Stomach smooth muscle (tissue), 2 donors: ENCODE measurements around the gene LHX4.

ENCODE experiments used
- H3K27ac ChIP-seq: one replicate; pipeline ENCODE4 v1.7.0; 2013; ENCODE audit warnings: mild to moderate bottlenecking, low read length, inconsistent platforms
- H3K27me3 ChIP-seq, 2 donors: one replicate each; pipeline ENCODE4 v1.7.0; 2013; ENCODE audit warnings: low read length in 2 of 2; ENCODE audit not compliant: insufficient read depth in 2 of 2, control insufficient read depth in 1 of 2
- H3K36me3 ChIP-seq, 2 donors: one replicate each; pipeline ENCODE4 v1.7.0; 2013; ENCODE audit warnings: low read length in 2 of 2; ENCODE audit not compliant: control insufficient read depth in 2 of 2, insufficient read depth in 2 of 2
- H3K4me1 ChIP-seq: one replicate; pipeline ENCODE4 v1.7.0; 2013; ENCODE audit warnings: low read length; ENCODE audit not compliant: control insufficient read depth, insufficient read depth
- H3K4me3 ChIP-seq, 2 donors: one replicate each; pipeline ENCODE4 v1.7.0; 2013; ENCODE audit warnings: low read length in 2 of 2
- H3K9ac ChIP-seq, 2 donors: one replicate each; pipeline ENCODE4 v1.7.0; 2013; ENCODE audit warnings: low read length in 2 of 2, mild to moderate bottlenecking in 1 of 2
- H3K9me3 ChIP-seq, 2 donors: one replicate each; pipeline ENCODE4 v1.7.0; 2013; ENCODE audit warnings: low read length in 2 of 2; ENCODE audit not compliant: control insufficient read depth in 2 of 2
- donor health status: healthy.
- donor health status: Pancreatic carcinoma.

The LHX4 gene

GRCh38 chr1:180229483-180230415 is at the start of gene LHX4:
TSS of gene LHX4 (plus strand) at chr1:180230264. CDS start at chr1:180230530, 266 bp downstream.
- Histone ChIP-seq H3K36me3 (no peaks in the 10 kb centered on the region), H3K4me3 (peak within 1 kb of the TSS; percentile 60 to 72), H3K4me1 (peaks cover 39% of the 10 kb centered on the region), H3K27ac (no peak within 1 kb of the TSS), H3K9me3 (no peaks in the 10 kb centered on the region), H3K27me3 (peaks cover 64 to 78% of the 10 kb centered on the region in 2 donors), H3K9ac (no peak within 1 kb of the TSS)

DNA sequence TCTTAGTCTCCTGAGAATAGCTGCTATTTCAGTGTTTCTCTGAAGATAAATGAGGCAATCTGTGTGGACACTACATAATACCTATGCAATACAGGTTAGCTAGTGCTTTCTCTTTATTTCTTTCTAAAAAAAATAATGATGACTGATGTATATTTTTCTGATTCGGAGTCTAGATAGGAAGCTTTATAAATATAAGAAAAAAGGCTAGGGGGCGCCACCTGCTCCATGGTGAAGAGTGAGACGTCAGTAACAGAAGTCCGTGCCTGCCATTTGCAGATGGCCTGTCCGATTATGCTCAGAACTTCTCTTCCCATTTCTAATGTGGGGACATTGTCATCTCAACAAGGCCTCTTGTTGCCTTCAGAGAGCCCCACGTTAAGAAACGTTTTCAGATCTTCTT is 49.0 kb upstream of the LHX4 start:
- Histone ChIP-seq H3K9me3 (no peaks in the 10 kb centered on the region), H3K27ac (no peak overlapping the region), H3K36me3 (peaks cover 20 to 37% of the 10 kb centered on the region in 2 donors), H3K4me1 (peaks cover 3% of the 10 kb centered on the region), H3K9ac (no peak overlapping the region), H3K27me3 (no peaks in the 10 kb centered on the region), H3K4me3 (no peak overlapping the region)

DNA sequence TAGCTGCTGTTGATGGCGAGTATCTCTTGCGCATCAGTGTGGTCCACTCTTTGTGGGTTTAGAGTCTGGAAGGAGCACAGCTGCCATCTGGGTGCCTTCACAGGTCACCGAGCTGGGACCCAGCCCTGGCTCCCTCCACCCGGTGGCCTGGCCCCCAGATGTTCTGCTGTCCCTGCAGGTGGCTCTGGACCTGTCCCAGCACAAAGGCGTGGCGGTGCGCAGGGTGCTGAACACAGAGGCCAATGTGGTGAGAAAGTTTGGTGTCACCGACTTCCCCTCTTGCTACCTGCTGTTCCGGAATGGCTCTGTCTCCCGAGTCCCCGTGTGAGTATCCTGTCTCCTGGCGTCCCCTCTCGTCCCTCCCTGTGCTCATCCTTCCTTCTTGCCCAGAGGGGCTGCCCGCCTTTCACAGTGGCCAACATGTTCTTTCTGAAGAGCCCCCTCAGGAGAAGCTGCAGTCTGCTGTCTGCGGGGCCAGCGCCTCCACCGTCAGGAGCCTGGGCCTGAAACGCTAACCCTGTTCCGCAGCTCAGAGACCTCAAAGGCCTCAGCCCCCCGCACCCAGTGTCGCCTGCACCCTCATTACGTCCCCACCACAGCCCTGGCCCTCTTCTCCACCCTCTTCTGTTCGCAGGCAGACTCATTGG is 47.9 kb upstream of the LHX4 start:
- H3K27me3 ChIP-seq: no peaks in the 10 kb centered on the region
- H3K36me3 ChIP-seq: peaks cover 30 to 48% of the 10 kb centered on the region in 2 donors

GRCh38 chr1:180182643-180183311 is 47.3 kb upstream of the LHX4 start:
- Histone ChIP-seq H3K27me3 (no peaks in the 10 kb centered on the region), H3K36me3 (peaks cover 31 to 54% of the 10 kb centered on the region in 2 donors), H3K4me3 (no peak overlapping the region), H3K4me1 (peaks cover 3% of the 10 kb centered on the region), H3K27ac (no peak overlapping the region), H3K9ac (no peak overlapping the region), H3K9me3 (no peaks in the 10 kb centered on the region)

More for the DNA sequence above, 47.9 kb upstream of the LHX4 start:
- Histone ChIP-seq H3K4me1 (peaks cover 3% of the 10 kb centered on the region), H3K9ac (no peak overlapping the region), H3K4me3 (no peak overlapping the region), H3K27ac (no peak overlapping the region), H3K9me3 (no peaks in the 10 kb centered on the region)

GRCh38 chr1:180183426-180183825 is 46.6 kb upstream of the LHX4 start:
- Histone ChIP-seq H3K9ac (no peak overlapping the region), H3K36me3 (peaks cover 35 to 59% of the 10 kb centered on the region in 2 donors), H3K27me3 (no peaks in the 10 kb centered on the region), H3K27ac (no peak overlapping the region), H3K4me1 (peaks cover 3% of the 10 kb centered on the region), H3K4me3 (no peak overlapping the region), H3K9me3 (no peaks in the 10 kb centered on the region)

DNA sequence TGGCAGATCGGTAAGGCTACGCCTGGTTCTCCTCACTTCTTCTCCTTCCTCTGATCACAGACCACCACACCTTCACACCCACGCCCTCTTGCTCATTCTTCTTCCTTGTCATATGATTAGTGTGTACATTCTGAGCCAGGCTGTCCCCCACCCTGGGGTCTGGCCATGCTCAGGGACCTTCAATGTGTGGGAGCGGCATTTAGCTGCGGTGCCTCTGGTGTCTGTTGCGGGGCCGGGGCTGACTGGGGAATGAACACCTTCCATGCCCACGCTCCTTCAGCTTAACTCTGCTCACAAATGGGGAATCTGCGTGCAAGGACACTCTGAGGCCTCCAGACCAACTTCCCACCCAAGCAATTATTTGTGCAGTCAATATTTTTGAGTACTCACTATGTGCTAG is 46.0 kb upstream of the LHX4 start:
- H3K27ac ChIP-seq: no peak overlapping the region
- H3K4me3 ChIP-seq: no peak overlapping the region
- no peaks in the 10 kb centered on the region for H3K27me3 ChIP-seq
- H3K9ac ChIP-seq: no peak overlapping the region
- H3K4me1 ChIP-seq: no peaks in the 10 kb centered on the region
- peaks cover 41 to 63% of the 10 kb centered on the region in 2 donors for H3K36me3 ChIP-seq
- no peaks in the 10 kb centered on the region for H3K9me3 ChIP-seq

DNA sequence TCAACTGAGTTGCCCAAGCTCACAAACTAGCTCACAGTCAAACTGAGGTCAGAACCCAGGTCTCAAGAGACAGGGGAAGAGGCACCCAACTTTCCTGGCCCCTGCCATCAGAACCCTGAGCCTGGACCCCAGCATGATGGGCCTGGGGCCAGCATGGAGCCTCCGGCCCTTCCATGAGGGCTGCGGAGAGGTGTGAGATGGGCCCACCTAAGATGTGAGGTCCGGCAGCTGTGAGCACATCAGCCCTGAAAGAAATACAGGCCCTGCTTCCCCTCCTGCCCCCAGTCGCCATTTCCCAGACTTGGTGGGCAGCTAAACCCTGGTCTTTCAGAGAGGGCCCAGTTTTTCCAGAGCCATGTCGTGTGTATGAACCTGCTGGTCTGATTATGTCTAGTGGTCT is 44.8 kb upstream of the LHX4 start:
- H3K9me3 ChIP-seq: no peaks in the 10 kb centered on the region
- H3K4me3 ChIP-seq: no peak overlapping the region
- H3K4me1 ChIP-seq: no peaks in the 10 kb centered on the region
- peaks cover 51 to 72% of the 10 kb centered on the region in 2 donors for H3K36me3 ChIP-seq
- no peak overlapping the region for H3K27ac ChIP-seq
- no peaks in the 10 kb centered on the region for H3K27me3 ChIP-seq
- no peak overlapping the region for H3K9ac ChIP-seq

GRCh38 chr1:180185971-180186645 is 44.0 kb upstream of the LHX4 start:
- H3K36me3 ChIP-seq: peaks cover 57 to 80% of the 10 kb centered on the region in 2 donors
- no peak overlapping the region for H3K4me3 ChIP-seq
- H3K9me3 ChIP-seq: no peaks in the 10 kb centered on the region
- no peak overlapping the region for H3K27ac ChIP-seq
- no peaks in the 10 kb centered on the region for H3K4me1 ChIP-seq
- no peak overlapping the region for H3K9ac ChIP-seq
- no peaks in the 10 kb centered on the region for H3K27me3 ChIP-seq

DNA sequence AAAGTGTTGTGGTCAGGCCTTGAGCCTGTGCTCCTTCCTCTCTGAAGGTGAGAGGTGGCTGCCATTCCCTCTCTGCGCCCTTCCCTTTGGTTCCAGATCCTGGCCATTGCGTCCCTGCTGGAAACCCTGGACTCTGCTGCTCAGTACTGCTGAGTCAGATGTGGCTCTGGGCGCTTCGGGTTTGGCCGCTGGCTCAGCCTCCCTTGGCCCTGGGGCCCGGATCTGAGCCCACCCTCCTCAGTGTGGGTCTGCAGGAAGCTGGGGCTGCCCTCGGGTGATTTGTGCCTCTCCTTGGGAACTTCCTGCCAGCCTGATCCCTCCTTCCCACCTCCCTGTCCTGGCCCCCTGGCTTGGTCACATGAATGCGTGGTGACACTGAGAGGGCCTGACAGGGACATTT is 43.2 kb upstream of the LHX4 start:
- H3K36me3 ChIP-seq: peaks cover 60 to 85% of the 10 kb centered on the region in 2 donors

DNA sequence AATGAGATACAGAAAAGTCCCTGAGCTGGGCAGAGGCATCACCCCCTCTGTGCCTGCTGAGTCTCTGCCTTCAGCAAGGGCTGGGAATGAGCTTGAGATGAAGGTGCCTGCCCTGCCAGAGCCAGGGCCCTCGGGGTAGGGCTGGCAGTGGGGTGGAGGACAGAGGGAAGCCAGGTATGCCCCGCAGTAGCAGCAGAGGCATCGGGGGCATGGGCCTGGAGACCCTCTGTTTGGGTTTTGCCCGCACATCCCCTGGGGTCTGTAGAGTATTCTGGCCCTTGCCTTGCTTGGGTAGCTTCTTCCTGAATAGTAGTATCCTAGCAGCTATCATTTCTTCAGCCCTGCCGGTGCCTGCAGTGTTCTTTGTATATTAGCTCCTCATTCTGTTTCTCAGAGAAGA is 42.4 kb upstream of the LHX4 start:
- Histone ChIP-seq H3K27me3 (no peaks in the 10 kb centered on the region), H3K9me3 (no peaks in the 10 kb centered on the region), H3K4me1 (no peaks in the 10 kb centered on the region), H3K4me3 (no peak overlapping the region), H3K9ac (no peak overlapping the region), H3K27ac (no peak overlapping the region), H3K36me3 (peaks cover 60 to 84% of the 10 kb centered on the region in 2 donors)

More for the DNA sequence above, 43.2 kb upstream of the LHX4 start:
- Histone ChIP-seq H3K9me3 (no peaks in the 10 kb centered on the region), H3K27ac (no peak overlapping the region), H3K9ac (no peak overlapping the region), H3K27me3 (no peaks in the 10 kb centered on the region), H3K4me1 (no peaks in the 10 kb centered on the region), H3K4me3 (no peak overlapping the region)
